ENCODE results near the gene ACHE. TPM values are rescaled to one million over a fixed set of nuclear protein-coding genes. Genes with fewer than 3 reads are reported as not detected.
A peak's percentile ranks its signal among the peaks of the same experiment; 100 is the strongest.

ACHE gene
- polyA plus RNA-seq, 2 of the 4 experiments (the other 2 are of a cell fraction), result 0.17 to 0.62 TPM

DNA sequence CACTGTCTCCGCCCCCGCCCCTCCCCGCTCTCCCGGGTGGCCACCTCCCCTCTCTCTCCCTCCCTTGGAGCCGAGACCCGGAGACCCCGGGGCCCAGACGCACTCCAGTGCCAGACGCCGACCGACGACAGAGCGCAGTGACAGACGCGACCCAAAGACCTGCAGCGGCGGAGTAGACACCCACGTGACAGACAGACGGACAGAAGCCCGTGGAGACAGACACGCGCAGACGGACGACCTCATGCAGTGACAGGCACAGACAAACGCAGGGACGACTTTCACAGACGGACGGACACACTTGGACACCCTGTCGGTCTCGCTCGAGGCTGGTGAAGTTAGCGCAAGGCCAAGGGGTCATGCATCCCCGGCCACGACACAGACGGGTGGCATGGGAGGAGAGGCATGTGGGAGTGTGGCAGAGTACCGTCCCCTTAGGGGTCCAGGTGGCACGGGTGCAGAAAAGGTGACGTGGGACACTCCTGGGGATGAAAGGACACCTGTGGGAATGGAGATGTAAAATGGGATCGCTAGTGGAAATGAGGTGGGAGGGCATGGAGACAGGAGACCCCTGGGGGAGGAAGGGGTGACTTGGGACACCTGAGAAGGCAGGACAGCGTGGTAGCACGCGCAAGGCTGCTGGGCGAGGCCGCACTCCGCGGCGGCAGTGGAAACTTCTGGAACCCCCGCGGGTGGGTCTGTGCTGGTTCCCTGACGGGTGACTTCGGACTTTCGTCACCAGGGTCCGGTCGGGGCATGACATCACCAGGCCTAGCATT lies 456 bp upstream of the ACHE start:
- Histone ChIP-seq H3K9me3 (no peaks in the 10 kb centered on the region), H3K4me3 (peak overlapping the region; percentile 49), H3K4me2 (peak overlapping the region; percentile 98), H3K4me1 (peaks cover 27% of the 10 kb centered on the region), H3K27ac (peak overlapping the region in 1 of 2 experiments; percentile 69; a peak in 3 of 6 replicates)
- ATAC-seq, result peak; percentile 26 to 42; a peak in 4 of 6 replicates
- FAIRE-seq, result no peak
- 0 out of 2 replicates have a peak, but pooled peaks have one; percentile 34 for TF ChIP-seq HDAC2 (IDR thresholded peaks at IDR 0.05)
- TF ChIP-seq, protein P1, sequence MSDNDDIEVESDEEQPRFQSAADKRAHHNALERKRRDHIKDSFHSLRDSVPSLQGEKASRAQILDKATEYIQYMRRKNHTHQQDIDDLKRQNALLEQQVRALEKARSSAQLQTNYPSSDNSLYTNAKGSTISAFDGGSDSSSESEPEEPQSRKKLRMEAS (IDR thresholded peaks at IDR 0.05), result peak; percentile 46; the same call in 1 of the 2 replicates
- no peak for TF ChIP-seq RCOR1 (IDR thresholded peaks at IDR 0.05; ENCODE audit: low read depth, low read length)
- 0 out of 2 replicates have a peak, but pooled peaks have one; percentile 15 for TF ChIP-seq RNF2 (IDR thresholded peaks at IDR 0.05; ENCODE audit: borderline replicate concordance, low read depth)
- TF ChIP-seq, protein P2, sequence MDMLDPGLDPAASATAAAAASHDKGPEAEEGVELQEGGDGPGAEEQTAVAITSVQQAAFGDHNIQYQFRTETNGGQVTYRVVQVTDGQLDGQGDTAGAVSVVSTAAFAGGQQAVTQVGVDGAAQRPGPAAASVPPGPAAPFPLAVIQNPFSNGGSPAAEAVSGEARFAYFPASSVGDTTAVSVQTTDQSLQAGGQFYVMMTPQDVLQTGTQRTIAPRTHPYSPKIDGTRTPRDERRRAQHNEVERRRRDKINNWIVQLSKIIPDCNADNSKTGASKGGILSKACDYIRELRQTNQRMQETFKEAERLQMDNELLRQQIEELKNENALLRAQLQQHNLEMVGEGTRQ (IDR thresholded peaks at IDR 0.05), result peak; percentile 36; the same call in 1 of the 2 replicates
- ChIA-PET CTCF (interaction anchor here (0.6 to 5.0 kb wide), 24 partner anchors 8 to 386 kb away, joined by 3 to 71 read pairs (median 9); partner anchors contain the start of genes PLOD3 and ZNHIT1), POLR2A (no interaction called here)
- peak in 1 of 2 experiments; percentile 52 for DNase-seq (ENCODE audit: low read depth in 1 of 2, low spot score in 1 of 2)
- WGBS (ENCODE audit: missing lambda C conversion rate), result 15% methylated on average over 25 of the region's 54 CpGs

DNA sequence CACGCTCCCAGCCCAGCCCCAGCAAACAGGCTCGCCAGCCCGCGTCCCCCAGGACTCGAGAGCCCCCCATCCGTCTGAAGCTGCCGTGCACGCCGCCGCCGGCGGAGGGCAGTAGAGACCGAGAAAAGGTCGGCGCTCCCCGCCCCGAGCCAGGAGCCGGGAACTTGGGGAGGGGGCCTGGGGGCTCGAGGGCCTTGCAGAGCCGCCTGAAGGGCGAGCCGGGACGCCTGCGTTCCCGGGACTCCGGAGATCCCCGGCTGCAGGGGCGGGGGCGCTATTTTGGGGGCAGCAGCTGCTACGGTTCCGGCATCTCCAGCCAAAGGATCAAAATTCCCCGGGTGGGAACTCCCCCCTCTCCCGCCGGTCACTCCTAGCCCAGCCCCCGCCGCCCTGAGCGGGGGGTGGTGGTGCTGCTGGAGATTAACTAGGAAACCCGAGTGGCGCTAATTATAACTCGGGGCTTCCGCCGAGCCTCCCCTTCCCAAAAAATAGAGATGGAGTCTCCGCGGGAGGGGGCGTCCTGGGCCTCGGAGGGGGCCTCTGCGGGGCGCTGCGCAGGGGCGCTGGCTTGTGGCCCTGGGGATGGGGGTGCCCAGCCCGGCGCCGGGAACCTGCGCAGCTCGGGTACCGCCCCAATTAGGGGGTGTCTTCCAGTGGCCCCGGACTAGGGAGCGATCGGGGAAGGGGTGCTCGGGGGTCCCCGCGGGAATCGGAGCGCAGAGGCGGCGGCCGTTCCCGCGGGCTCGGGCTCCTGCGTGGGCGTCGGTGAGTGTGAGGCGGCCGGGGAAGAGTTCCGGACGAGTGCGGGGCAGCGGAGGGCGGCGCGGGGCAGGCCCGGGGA lies 608 bp downstream of the ACHE start:
- DNase-seq (ENCODE audit: low read depth in 1 of 2, low spot score in 1 of 2), result no peak
- ChIA-PET POLR2A (interaction anchor here (1.1 kb wide), 1 partner anchor 164 kb away, joined by 3 read pairs; no protein-coding TSS in a partner anchor), CTCF (interaction anchor here (0.6 to 5.0 kb wide), 63 partner anchors 9 to 397 kb away, joined by 3 to 71 read pairs (median 5); partner anchors contain the start of genes MUC12, MUC17, PLOD3 and POP7)
- peak overlapping the region; percentile 18 to 65; a peak in 5 of 6 replicates for H3K27ac ChIP-seq
- TF ChIP-seq JUN (IDR thresholded peaks at IDR 0.05) (no peak; a peak in 1 of 5 replicates), HMGXB4 (CRISPR knock-in tag; IDR thresholded peaks at IDR 0.05; ENCODE audit: borderline replicate concordance) (no peak), CTCF (IDR thresholded peaks at IDR 0.05) (peak; percentile 94), FOSL2 (IDR thresholded peaks at IDR 0.05) (no peak), FOSL2 (CRISPR knock-in tag; IDR thresholded peaks at IDR 0.05) (no peak), EHMT2 (IDR thresholded peaks at IDR 0.05; ENCODE audit: low read depth) (no peak), RNF2 (IDR thresholded peaks at IDR 0.05; ENCODE audit: borderline replicate concordance, low read depth) (peak; percentile 78), ZFP36 (IDR thresholded peaks at IDR 0.05; ENCODE audit: borderline replicate concordance, partially characterized antibody) (no peak), RAD21 (conservative IDR thresholded peaks at IDR 0.05 in 1 of 2, IDR thresholded peaks at IDR 0.05 in 1 of 2) (peak; percentile 83 to 97), KDM1A (IDR thresholded peaks at IDR 0.05; ENCODE audit: low read depth) (no peak), SMC3 (IDR thresholded peaks at IDR 0.05) (peak; percentile 90), SREBF2 (IDR thresholded peaks at IDR 0.05) (no peak)
- TF ChIP-seq, protein P2 (IDR thresholded peaks at IDR 0.05), result no peak
- TF ChIP-seq, protein P1 (IDR thresholded peaks at IDR 0.05), result no peak
- 0% methylated on average over 5 of the region's 83 CpGs for WGBS (ENCODE audit: missing lambda C conversion rate)
- peak overlapping the region; percentile 49 for H3K4me3 ChIP-seq
- no peak for FAIRE-seq
- H3K4me2 ChIP-seq, result peak overlapping the region; percentile 98
- ATAC-seq, result peak in 1 of 2 experiments; percentile 45; a peak in 3 of 6 replicates
- H3K4me1 ChIP-seq, result peaks cover 35% of the 10 kb centered on the region
- no peaks in the 10 kb centered on the region for H3K9me3 ChIP-seq
